ENCODE data around the gene HDAC11. TPM values are rescaled to one million over a fixed set of nuclear protein-coding genes. Genes with fewer than 3 reads are reported as not detected.
"Not testable (repeated sequence)": the region's sequence is repeated elsewhere in the genome, so short reads cannot be mapped to it uniquely, and the experiment has no call there.

Gene HDAC11
- total RNA-seq, 1 experiment from 2014 or later: 2.6 TPM

- no peak for DNase-seq (ENCODE audit: low read depth)
Measured at GRCh38 chr3:13492976-13493866, 13.1 kb downstream of the HDAC11 start.

DNA sequence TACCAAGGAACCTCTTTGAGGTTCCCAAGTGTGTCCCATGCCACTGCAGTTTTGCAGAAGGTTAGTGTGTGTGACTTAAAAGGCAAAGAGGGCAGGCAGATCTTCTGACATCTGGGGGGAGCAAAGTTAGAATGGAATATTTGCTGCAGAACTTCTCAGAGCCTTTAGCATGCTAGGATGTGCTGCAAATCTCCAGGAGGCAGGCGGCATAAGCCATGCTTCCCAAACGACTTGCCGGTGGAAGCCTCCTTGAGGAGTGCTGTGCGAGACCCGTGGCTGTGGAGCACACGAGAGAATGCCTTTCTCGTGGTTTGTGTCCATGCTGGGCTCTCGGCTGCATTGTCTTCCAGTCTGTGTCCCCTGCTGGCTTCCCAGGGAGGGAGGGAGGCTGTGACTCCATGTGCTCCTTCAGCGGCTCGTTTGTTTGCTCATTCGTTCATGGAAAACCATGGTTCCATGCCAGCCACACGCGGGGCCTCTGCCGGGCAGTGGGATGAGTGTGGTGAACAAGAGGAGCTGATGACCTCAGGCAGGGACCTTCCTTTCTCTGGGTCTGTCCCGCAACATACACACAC, 13.8 kb downstream of the HDAC11 start:
- DNase-seq (ENCODE audit: low read depth): no peak

- no peak for DNase-seq (ENCODE audit: low read depth)
Measured at GRCh38 chr3:13494463-13495350, 14.6 kb downstream of the HDAC11 start.

DNA sequence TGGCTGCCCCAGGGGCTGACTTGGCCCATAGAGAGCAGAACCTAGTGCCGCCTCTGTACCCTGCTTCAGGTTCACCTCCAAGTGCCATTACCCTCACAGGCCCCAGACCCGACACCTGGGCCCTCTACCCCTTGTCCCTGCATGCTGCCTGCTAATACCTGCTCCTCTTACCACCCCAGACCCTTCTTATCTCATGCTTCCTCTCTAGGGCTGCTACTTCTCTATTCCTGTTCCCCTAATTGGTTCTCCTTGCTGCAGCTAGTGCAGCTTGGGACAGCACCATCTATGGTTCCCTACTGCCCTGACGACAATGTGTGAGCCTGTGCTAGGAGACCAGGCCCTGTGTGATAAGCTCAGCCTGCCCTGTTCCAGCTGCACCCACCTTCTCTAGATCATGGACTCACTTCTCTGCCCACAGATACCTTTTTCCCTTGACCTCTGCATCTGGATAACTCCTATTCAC, 15.3 kb downstream of the HDAC11 start:
- no peak for DNase-seq (ENCODE audit: low read depth)

GRCh38 chr3:13495921-13496723, 16.0 kb downstream of the HDAC11 start:
- DNase-seq (ENCODE audit: low read depth): peak; percentile 61

DNA sequence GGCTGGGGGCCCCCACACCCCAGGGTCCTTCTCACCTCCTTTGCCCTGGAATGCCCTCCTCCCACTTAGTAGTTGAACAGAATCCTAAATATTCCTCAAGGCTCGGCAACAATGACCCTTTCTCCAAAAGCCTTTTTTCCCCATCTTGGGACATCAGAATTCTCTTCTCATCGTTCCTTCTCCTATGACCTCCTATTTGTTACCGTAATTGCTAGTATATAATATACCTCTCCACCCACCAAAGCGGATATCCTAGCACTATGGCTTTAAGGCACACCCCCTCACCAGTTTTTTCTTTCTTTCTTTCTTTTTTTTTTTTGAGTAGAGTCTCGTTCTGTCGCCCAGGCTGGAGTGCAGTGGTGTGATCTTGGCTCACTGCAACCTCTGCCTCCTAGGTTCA, 16.8 kb downstream of the HDAC11 start:
- no peak for DNase-seq (ENCODE audit: low read depth)

DNA sequence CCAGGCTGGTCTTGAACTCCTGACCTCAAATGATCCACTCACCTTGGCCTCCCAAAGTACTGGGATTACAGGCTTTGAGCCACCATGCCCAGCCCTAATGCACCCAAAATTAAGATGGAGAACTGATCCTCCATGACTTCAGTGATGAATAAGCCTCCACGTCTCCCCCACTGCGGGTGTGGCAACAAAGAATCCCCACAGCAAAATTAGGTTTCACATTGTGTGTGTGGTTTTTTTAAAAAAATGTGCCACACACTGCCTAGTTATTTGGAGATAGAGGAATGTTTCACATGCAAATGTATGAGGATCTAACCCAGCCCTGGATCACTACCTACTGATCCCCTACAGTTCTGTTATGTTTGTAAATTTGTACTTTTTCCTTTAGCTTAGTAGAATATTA, 17.3 kb downstream of the HDAC11 start:
- no peak for DNase-seq (ENCODE audit: low read depth)

GRCh38 chr3:13498354-13499060, 18.4 kb downstream of the HDAC11 start:
- no peak for DNase-seq (ENCODE audit: low read depth)

GRCh38 chr3:13499246-13499645, 19.1 kb downstream of the HDAC11 start:
- not testable (repeated sequence) for DNase-seq (ENCODE audit: low read depth)

DNA sequence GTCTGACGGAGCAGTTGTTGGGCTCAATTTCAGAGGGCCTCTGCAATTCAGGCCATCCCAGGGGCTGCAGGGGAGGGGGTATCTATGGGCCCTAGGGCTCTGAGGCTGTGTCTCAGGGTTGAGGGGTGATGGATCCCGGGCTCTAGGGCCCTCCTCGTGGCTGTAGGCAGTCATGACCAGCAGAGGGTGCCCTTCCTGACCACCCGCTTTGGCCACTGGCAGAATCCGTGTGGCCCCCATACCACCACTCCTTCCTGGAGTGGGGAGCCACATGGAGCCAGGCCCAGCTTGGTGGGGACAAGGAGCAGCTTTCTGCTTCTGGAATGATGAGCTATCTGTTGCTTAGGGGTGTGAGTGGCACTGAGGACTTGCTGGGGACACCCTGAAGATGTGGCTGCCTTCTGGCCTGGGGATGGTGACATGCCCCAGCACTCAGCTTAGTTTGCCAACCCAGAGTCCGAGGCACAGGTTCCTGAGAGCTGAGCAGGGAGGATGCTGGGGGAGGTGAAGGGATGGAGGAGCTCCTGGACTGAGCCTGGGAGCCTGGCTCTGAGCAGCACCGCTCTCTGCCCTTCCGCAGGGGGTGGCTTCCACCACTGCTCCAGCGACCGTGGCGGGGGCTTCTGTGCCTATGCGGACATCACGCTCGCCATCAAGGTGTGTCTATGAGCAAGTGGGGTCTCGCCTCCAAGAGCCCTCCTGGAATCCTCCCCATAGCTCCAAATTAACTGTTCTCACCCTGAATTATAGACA, 20.2 kb downstream of the HDAC11 start:
- no peak for DNase-seq (ENCODE audit: low read depth)

DNA sequence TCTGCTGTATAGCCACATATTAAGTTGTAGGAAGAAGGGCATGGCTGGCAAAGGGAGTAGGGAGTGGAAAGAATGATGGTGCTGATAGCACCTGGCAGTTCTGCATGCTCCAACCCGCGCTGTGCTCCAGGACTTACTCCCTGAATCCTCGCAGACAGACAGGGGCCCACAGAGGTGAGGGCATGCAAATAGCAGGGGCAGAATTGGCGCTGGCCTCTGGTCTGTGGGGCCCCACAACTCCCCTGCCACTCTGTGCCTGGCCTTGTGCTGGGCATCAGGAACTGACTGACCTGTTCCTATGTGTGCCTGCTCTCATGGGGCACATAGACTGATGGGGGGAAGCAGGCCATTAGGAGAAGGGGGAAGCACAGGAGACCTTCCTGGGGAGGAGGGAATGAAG, 20.9 kb downstream of the HDAC11 start:
- no peak for DNase-seq (ENCODE audit: low read depth)

DNA sequence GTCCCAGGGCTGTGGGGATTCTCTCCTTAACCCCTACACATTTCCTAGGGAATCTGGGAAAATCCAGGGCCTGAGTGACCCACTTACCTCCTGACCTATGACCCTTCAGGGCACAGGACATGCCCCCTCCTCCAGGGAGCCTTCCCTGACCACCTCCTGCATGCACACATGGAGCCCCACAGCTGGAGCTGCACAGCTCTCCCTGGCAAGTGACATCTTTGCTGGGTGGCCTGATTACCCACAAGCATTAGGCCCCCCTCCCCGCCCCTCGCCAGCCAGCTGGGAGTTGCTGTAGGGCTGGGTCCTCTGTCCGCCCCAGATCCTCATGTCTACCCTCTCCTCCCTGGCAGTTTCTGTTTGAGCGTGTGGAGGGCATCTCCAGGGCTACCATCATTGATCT, 21.4 kb downstream of the HDAC11 start:
- no peak for DNase-seq (ENCODE audit: low read depth)

GRCh38 chr3:13501958-13502790, 22.1 kb downstream of the HDAC11 start:
- no peak for DNase-seq (ENCODE audit: low read depth)

- no peak for DNase-seq (ENCODE audit: low read depth)
Measured at GRCh38 chr3:13502791-13503060, 22.6 kb downstream of the HDAC11 start.

DNA sequence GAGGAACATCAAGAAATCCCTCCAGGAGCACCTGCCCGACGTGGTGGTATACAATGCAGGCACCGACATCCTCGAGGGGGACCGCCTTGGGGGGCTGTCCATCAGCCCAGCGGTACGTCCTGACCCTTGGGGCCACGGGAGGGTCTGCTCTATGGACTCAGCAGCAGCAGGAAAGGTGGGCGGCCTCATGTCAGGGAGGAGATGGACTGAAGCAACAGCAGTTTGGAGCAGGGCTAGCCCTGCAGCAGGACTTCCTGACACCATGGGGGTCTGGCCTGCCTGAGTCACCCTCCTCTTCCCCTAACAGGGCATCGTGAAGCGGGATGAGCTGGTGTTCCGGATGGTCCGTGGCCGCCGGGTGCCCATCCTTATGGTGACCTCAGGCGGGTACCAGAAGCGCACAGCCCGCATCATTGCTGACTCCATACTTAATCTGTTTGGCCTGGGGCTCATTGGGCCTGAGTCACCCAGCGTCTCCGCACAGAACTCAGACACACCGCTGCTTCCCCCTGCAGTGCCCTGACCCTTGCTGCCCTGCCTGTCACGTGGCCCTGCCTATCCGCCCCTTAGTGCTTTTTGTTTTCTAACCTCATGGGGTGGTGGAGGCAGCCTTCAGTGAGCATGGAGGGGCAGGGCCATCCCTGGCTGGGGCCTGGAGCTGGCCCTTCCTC, 24.2 kb downstream of the HDAC11 start:
- peak; percentile 76 for DNase-seq (ENCODE audit: low read depth)

DNA sequence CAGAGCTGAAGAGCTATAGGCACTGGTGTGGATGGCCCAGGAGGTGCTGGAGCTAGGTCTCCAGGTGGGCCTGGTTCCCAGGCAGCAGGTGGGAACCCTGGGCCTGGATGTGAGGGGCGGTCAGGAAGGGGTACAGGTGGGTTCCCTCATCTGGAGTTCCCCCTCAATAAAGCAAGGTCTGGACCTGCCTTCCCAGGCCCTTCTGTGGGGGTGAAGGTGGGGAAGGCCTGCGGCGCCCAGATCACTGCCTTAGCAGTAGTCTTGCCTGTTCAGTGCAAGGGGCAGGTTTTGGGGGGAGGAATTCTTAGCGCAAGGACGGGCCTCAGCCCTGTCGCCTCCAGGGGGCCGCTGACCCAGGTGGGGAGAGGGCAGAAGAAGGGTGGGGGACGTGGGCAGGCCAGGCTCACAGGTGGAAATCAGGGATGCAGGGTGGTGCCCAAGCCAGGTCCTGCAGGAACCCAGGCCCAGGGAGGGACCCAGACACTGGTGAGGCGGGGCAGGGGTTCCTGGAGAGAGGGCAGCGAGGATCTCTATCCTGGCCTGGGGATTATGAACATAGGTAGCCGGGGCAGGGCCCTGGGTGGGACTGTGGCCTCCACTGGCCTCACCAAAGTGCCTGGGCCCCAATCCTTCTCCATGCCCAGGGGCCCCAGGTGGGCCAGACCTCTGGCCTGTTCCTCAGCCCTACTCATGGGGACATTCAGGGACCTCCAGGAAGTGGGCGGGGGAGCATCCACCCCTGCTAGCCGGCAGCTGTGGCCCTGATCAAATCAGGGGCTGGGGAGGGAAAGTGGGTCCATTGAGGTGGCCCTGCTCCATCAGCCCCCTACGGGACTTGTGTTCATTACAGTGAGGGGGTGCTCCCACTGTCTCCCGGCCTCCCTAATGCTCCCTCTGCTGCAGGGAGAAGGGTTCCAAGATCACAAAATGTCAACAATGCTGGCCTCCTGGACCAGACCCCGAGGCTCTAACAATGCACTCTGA, 25.3 kb downstream of the HDAC11 start:
- no peak for DNase-seq (ENCODE audit: low read depth)

- no peak for DNase-seq (ENCODE audit: low read depth)
Measured at GRCh38 chr3:13506239-13506638, 26.1 kb downstream of the HDAC11 start.

Data from HT1080 (cell line).